VCaP (cell line): ENCODE results near the gene HNRNPA0.
A peak's percentile ranks its signal among the peaks of the same experiment; 100 is the strongest.

Source experiments
- H3K27ac ChIP-seq: fragments of 450-650 bp; 2 replicates; pipeline ENCODE4 v1.5.1; 2017
- CTCF ChIP-seq: fragments of 450-650 bp; conservative IDR thresholded peaks from 2 replicates; pipeline ENCODE4 v1.5.1; 2017; ENCODE audit warnings: mild to moderate bottlenecking, moderate library complexity

HNRNPA0 gene

GRCh38 chr5:137738947-137739346, 15.2 kb downstream of the HNRNPA0 start:
- TF ChIP-seq CTCF: no peak
- H3K27ac ChIP-seq: no peak overlapping the region

GRCh38 chr5:137737349-137738131, 16.6 kb downstream of the HNRNPA0 start:
- TF ChIP-seq CTCF: no peak
- H3K27ac ChIP-seq: no peak overlapping the region

- peak overlapping the region; percentile 77 for H3K27ac ChIP-seq
- no peak for TF ChIP-seq CTCF
Measured at GRCh38 chr5:137736496-137736895, 17.7 kb downstream of the HNRNPA0 start.

- peak within 1 kb of the TSS; percentile 77 for H3K27ac ChIP-seq
- peak; percentile 69 for TF ChIP-seq CTCF
Measured at GRCh38 chr5:137735555-137736284, 18.4 kb downstream of the HNRNPA0 start, which contains the start of gene KLHL3. KLHL3 (minus strand) TSS chr5:137736089; CDS start chr5:137735646, 443 bp downstream.

- peak overlapping the region; percentile 77 for H3K27ac ChIP-seq
- TF ChIP-seq CTCF: no peak
Measured at GRCh38 chr5:137734962-137735554, 19.1 kb downstream of the HNRNPA0 start.

- no peak for TF ChIP-seq CTCF
- peak overlapping the region; percentile 77 for H3K27ac ChIP-seq
Measured at GRCh38 chr5:137734331-137734730, 19.8 kb downstream of the HNRNPA0 start.

- H3K27ac ChIP-seq: no peak overlapping the region
- no peak for TF ChIP-seq CTCF
Measured at GRCh38 chr5:137733922-137734321, 20.2 kb downstream of the HNRNPA0 start.
